ENCODE results near the gene MCF2L2.

- TF ChIP-seq EGR1 (conservative IDR thresholded peaks at IDR 0.05) (no peak), THAP12 (CRISPR knock-in tag; IDR thresholded peaks at IDR 0.05) (no peak), NFIC (IDR thresholded peaks at IDR 0.05) (no peak), CTCF (IDR thresholded peaks at IDR 0.05 in 2 of 3, conservative IDR thresholded peaks at IDR 0.05 in 1 of 3; ENCODE audit: insufficient read depth in 2 of 3, low read depth in 1 of 3, low read length in 3 of 3) (no peak), E2F8 (IDR thresholded peaks at IDR 0.05; ENCODE audit: low read depth, partially characterized antibody) (no peak), USF1 (CRISPR knock-in tag; IDR thresholded peaks at IDR 0.05) (no peak), USF2 (CRISPR knock-in tag; IDR thresholded peaks at IDR 0.05) (no peak), RERE (CRISPR knock-in tag; IDR thresholded peaks at IDR 0.05; ENCODE audit: borderline replicate concordance) (no peak), ZNF717 (CRISPR knock-in tag; IDR thresholded peaks at IDR 0.05) (no peak), MIER1 (IDR thresholded peaks at IDR 0.05; ENCODE audit: low read depth) (no peak), POLR2A (conservative IDR thresholded peaks at IDR 0.05) (no peak), GTF2B (IDR thresholded peaks at IDR 0.05; ENCODE audit: extremely low read depth, insufficient read length) (no peak), SMARCB1 (IDR thresholded peaks at IDR 0.05; ENCODE audit: insufficient read length, low read depth) (no peak)
Measured at GRCh38 chr3:183477801-183478456, 49.5 kb upstream of the MCF2L2 start.
